SKM-1 (cell line): ENCODE measurements around the gene BCOR.

Experiments
- DNase-seq: peaks from one replicate; lab custom pipeline; 2025; ENCODE audit not compliant: unreplicated experiment; lab: John Stamatoyannopoulos, UW

The BCOR gene

DNA sequence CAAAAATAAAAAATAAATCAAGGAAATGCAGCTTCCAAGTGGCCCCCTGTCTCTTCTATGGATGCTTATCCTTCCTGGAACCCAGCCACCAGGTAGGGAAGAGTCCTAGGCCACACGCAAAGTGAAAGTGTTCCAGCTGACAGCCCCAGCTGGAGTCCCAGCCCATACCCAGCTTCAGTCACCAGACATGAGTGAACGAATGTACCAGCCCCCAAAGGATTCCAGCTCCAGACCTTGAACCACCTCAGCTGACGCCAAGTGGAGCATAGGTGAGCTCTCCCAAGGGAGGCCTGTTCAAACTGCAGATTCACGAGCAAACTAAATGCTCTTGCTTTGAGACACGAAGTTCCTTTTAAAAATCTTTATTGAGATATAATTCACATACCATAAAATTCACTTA lies 62.0 kb downstream of the BCOR start:
- no peak for DNase-seq

DNA sequence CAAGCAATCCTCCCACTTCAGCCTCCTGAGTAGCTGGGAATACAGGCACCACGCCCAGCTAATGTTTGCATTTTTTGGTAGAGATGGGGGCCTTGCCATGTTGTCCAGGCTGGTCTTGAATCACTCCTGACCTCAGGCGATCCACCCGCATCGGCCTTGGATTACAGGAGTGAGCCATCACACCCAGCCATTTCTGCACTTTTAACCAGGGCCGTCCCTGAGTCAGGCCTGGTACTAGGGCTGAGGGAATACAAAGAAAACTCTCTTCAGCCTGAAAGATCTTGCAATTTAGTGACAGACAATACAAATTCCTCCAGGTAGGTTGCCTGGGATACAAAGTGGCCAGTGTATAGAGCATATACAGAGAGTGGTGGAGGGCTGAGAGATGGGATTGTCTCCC lies 65.8 kb downstream of the BCOR start:
- no peak for DNase-seq

DNA sequence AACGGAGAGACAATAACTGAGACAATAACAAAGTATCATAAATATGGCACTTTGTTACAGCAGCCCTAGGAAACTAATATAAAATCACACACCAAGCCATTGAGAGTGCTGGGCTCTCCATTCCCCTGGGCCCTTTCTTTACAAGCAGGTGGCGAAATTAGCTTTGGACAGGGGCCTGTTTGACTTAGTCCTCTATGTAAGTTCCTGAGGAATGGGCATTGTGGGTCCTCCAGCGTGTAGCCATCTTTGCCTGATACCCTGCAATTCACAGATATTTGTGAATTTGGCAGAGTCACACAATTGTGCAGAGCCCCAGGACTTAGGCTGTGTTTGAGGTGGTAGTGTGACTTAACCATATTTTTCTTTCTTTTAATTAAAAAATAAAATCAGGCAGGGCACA lies 67.6 kb downstream of the BCOR start:
- no peak for DNase-seq

DNA sequence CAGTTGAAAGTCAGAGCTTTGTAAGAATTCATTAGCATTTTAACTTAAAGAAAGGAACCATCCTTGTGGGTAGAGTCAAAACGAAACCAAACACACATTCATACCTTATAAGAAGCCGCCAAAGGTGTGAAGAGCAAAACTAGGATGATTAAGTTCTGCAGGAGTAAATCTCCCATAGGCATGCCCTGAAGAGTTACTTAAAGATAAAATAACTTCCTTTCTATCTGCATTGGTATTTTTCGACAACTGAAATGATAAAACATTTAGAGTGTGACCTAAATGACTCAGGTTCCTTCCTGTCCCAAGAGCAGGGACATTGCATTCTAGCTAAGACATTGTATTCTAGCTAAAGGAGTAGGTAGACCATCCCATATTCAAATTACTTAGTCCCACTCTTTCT lies 75.3 kb downstream of the BCOR start:
- no peak for DNase-seq

DNA sequence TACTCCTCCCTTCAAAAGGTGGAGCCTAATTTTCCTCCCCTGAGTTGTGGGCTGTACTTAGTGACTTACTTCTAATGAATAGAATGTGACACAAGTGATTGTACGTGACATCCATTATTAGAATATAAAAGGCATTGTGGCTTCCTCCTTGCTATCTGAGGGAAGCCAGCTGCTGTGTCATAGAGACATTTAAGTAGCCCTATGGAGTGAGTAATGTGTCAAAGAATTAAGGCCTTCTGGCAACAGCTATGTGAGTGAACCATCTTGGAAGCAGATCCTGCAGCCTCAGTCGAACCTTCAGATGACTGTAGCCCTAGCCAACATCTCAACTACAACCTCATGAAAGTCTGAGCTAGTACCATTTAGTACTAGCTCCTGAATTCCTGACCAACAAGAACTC lies 76.1 kb downstream of the BCOR start:
- DNase-seq, result no peak

DNA sequence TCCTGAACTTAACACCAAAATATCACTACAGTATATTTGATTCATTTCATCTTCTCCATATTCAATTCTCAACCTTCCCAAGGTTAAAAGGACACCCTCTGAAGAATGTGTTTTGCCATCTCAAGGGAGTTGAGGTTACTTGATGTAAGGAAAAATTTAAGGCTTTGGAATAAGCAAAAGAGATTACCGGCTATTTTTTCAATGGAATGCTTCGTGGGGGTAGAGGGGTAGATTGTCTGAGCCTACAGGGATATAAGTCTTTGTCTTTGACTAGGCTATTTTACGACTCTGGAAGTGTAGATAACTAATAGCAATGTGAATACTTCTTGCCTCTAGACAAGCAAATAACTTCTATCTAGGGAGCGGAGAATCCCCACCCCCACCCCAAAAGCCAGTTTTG lies 78.2 kb downstream of the BCOR start:
- DNase-seq, result no peak

DNA sequence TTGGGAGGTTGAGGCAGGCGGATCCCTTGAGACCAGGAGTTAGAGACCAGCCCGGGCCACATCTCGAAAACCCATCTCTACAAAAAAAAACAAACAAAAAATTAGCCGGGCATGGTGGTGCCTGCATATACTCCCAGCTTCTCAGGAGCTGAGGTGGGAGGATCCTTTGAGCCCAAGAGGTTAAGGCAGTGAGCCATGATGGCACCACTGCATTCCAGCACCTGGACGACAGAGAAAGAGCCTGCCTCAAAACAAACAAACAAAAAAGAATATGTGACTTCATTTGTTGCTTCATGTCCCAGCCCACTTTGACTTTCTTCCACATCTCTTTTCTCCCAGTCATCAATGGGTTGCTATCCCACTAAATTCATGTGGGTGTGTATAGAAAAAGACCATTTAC lies 79.7 kb downstream of the BCOR start:
- DNase-seq, result no peak

DNA sequence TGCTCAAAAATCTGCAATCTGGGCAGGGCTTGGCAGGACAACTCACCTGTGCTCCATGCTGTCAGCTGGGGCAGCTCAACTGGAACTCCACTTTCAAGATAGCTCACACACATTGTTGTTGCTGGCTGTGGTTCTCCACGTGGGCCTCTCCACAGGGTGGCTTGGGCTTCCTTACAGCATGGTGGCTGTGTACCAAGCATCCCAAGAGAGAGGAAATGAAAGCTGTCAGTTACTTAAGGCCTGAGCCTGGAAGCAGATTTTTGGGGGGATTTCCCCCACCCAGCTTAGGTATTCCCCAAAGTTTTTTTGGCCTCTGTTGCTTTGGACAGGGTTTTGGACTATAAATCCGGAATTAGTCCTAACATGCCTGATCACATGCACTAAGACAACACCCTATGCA lies 81.0 kb downstream of the BCOR start:
- no peak for DNase-seq

DNA sequence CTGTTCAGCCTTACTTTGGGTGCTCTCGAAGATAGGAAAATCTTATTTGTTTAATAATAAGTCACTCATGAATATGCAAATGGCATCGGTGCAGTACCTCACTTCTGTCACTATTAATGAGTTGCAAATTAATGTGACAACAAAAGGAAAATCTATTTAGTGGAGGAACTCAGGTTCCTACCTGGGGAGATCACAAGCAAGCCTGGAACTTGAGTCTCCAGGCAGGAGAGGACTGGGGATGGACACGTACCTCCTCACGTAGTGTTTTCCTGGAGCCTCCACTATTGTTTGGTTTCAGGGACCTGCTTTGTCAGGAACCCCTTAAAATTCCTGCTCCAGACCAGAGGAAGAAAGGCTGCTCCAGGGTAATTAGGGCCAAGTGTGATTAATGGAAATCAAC lies 82.1 kb downstream of the BCOR start:
- no peak for DNase-seq

DNA sequence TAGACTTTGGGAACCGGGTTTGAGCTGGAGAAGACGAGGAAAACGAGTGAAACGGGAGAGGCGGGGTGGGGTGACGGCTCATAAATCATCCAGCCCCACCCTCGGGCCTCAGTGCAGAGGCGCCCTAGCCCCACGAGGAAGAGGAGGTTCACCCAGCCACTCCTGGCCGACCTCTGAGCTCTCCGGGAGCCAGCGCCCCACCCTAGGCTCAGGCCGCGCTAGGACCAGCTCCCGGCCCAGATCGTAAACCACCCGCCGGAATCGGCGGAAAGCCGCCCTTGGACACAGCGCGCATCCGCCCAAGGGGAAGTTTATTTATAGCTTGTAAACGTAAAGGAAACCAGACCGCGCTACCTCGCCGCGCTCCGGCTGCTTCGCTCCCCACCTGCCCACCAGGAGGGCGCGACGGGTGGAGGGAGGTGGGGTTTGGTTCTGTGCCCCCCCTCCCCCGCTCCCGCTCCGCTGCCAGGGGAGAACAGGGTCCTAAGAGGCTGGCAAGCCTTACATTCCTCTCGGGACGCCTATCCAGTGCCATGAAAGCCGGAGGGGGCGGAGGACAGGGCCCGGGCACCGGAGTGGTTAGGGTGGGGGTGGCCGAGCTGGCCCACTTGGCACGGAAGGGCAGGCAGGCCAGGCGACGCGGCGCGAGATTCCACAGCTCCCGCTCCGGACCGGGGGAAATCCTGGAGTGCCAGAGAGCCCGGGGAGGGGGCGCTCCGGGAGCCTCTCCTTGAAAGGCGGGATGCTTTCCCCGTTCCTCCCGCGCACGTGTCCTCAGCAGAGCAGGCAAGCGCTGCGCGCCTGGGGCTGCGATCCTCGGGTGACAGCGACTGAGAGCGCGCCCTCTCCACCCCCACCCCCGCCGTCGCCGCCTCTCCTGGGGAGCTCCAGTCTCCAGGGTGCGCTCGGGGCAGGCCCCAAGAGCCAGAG lies 84.2 kb downstream of the BCOR start:
- peak; percentile 9 for DNase-seq

DNA sequence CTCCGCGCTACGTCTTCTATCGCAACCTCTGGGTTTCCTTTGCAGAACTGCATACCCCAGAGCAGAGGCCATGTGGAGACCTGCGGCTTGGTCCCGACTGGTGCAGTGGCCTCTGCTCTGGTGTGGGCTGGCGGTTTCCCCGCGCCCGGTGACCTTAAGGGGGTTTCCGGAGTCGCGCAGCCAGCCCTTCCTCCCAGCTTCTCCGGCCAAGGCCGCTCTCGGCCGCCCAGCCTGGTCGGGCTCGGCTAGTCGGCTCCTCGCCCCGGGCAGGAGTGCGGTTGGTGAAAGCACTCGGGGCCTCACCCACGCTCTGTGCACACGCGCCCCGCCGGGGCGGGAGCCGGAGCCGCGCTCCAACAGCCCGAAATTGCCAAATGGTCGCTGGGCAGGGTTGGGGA lies 84.9 kb downstream of the BCOR start:
- no peak for DNase-seq

DNA sequence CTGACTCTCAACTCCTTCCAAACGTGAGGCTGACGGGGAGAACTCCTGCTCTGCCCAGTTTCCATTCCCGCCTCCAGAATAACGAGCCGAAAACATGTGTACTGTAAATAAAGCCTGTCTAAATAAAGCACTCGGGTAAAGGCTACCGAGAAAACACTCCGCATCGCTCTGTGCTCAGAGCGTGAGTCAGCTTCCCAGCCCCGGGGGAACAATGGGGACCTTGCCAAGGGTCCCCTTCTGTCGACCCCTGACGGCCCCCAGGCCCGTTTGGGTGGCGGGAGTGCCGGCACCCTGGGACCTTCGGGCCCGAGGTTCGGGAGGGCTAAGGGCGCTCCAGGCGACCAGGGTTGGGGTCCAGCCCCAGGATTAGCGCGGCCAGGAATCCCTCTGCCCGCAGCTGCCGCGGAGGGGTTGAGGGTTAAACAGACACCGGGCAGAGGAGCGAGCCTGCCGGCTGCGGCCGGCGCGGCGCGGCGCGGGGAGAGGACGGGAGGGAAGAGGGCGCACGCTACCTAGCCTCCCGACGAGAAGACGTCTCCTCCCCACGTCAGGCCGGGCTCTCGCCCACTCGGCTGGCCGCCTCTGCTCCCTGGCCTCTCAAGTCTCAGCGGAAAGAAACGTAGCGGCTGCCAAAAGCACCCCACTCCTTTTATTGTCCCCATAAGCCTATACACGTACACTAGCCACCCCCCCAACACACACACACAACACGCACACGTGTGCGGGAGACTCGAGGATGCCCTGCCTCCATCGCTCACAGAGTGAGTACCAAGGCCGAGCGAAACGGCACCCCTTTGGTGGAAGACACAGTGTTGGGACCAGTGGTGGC lies 85.5 kb downstream of the BCOR start:
- no peak for DNase-seq

DNA sequence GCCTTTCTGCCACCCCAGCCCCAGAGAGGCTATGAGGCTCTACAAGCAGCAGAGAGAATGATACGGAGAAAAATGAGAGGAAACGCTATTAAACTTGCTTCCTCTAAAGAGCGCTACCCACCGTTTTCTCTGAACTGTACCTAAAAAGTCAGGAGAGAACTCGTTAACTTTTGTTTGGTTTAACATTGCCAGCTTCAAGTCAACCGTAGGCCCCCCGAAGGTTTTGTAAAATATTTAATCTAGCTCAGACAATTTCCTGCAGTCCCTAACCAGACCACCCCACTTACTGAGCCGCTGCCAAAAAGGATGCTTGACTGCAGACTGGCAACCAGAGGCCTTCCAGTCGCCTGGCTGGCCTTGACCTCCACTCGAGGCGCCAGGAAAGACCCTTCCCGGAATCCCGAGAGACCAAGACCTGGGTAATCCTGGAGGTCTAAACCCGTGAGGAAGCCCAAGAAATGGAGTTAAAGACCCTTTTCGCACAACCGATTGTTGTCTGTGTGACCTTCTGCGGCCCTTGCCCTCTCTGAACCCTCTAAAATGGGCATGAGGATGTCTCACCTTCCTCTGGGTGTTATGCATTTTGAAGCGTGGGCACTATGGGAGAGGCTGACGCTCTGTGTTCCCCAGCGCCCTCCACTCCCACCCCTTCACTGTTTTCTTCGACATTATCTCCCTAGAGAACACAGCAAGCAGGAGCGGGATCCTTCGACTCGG lies 86.3 kb downstream of the BCOR start:
- no peak for DNase-seq

DNA sequence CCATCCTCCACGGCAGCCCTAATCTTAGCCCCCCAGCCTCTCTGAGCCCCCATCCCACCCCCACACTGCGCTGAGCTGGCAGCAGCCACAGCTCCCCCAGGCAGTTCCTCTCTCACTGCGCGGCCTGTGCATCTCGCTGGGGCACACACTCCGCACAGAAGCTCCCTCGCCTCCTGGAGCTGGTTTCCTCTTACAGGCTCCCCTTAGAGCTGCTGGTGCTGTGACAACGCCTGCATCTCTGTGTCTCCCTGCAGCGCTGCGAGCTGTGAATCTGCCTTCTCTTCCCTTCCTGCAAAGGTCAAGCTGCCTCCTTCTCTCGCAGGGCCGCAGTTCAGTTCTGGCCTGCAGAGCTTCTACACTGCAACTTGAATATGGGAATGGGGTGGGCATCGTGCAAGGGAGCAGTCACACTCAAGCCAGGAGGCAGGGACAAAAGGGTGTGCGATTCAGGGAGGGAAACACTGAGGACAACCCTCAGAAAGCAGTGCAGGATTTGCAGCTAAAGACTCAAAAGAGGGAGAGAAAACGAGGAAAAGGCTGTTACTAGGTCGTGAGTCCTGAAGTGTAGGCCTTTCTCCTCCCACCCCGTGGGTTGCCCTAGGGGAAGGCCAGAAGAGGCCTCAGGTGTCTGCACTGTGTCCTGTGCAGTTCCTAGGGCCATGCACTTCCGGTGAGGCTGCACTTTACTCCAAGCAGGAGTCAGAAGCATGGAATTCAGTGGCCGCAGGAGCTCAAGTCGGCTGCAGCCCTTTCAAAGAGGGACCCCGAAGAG lies 87.0 kb downstream of the BCOR start:
- DNase-seq, result no peak

DNA sequence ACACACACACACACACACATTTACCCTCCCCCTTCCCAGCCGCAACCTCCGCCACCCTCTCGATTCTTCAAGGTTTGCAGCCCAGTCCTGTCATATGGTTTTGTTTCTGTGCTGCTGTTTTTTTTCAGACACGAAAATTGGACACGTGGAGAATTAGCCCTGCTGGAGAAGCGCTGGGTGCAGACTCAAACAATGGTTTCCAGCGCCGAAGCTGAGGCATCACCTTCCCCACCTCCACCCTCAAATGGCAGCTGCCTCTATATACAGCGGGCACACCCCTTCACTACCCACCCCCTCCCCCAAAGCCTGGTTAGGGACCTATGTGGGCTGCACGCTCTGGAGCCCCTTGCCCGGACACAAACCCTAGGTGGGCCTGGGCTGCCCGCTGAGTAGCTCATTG lies 87.9 kb downstream of the BCOR start:
- DNase-seq, result no peak

DNA sequence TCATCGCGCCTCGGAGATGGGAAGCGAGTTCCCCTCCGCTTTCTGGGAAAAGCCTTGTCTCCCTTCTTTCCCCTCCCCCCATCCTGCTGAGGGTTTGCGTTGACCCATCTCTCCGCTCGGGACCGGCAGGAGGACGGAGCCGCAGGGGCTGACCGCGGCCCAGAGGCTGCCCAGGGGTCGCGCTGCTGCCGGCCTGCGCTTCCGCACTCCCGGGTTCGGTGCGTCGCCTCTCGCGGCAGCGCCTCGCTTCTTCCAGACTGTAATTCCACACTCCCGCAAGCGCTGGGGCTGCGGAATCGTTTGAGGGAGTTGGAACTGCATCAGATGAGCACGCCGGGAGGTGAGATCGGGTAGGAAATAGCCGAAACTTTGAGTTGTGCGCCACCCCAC lies 88.3 kb downstream of the BCOR start:
- no peak for DNase-seq

DNA sequence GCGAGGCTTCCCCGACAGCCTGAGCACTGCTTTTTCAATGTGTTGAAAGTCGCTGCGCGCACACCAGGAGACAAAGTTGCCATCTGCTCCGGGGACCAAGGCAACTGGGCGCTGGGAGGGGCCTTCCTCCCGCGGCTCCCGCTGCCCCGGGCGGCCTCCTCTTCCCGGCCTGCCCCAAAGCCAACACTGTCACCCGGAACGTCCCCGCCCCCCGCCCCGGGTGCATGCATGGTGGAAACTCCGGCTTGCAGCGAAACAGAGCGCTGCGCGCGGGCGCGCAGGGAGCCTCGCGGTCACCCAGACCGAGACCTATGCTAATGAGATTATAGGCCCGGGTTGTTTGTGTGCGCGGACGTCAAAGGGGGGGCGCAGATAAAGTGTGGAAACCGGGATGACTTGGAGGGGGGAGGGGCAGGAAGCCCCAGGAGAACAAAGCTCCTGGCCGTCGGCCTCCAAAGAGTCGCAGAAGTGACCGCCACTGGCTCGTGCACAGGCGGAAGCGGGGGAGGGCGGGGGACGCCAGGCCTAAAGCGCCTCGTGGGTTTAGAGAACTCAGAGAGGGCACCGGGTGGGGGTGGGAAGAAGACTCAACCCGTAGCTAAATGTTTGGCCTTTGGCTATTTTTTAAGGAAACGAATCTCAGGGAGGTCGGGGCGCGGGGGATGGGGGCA lies 88.8 kb downstream of the BCOR start:
- DNase-seq, result no peak

DNA sequence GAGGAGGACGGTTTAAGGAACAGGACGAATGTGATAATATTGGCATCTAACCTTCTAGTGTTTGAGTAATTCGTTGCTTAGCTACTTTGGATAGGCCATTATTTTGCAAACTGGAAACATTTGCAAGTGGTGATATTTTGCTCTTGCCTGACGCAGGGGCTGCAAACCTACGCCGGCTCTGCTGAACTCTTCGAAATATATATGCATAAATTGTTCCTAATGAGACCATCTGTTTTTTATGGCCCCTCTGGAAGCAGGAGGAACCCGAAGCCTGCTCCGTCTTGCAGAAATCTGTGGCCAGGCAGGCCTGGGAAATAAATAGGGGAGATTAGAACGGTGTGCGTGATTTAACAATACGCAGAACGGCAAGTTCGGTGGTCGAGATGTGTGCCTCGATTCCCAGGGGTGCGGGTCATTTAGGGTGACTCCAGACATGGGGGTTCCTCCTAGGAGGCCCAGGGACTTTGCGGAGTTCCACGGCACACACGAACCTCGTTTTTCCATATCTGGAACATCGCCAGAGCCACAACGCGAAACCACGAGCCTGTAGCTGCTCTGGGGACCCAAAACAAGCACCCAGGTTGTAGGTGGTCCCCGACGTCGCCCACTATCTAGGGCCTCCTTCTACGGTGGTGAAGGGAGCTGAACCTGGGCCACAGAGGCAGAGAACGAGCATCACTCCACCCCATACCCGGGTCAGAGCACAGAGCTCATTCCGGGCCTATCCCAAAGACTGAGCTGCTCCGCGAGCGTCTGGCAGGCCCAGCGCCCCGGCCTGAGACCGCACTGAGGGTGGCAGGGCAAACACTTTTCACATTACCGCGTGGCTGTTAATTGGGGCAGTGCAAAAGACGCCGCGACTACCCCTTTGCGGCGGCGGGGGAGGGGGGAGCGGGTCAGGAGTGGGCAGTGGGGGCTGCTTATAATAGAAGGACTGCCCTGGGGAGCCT lies 89.7 kb downstream of the BCOR start:
- DNase-seq, result no peak

DNA sequence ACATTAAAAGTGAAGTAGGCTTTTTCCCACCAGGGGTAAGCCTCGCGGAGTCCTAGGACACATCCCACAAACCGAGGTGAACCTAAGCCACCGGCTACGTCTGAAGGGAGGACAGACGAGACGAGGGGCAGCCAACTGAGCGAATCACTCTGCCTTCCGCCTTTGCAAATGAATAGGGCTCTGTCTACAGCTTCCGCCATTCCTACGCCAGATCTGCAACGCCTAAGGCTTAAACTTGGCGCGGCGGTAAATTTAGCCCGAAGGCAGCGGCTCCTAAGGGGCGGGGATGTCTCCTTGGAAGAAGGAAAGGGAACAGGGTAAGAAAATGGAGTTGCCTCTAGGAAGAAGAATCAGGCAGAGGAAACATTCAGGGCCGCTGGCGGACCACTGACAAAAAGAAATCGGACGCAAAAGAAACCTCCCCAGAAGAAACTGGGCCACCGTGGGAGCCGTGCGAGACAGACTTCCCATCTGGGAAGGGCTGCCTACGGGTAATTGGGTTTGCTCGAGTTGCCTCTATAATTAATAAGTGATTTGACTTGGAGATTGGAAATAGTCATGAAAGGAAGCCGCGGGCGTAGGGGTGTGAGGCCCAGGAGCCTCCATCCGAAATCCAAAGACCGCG lies 90.5 kb downstream of the BCOR start:
- DNase-seq, result no peak
